HFF-Myc (cell line): ENCODE measurements around the gene USP14.
"Not testable (repeated sequence)": the region's sequence is repeated elsewhere in the genome, so short reads cannot be mapped to it uniquely, and the experiment has no call there.

Experiments used
- DNase-seq: peaks from one replicate; pipeline ENCODE4 v3.0.0-alpha.2; 2011; ENCODE audit warnings: low read depth; ENCODE audit errors: extremely low read depth
- H3K4me3 ChIP-seq: replicated peaks from 2 replicates; pipeline ENCODE4 v1.5.1; 2011; ENCODE audit warnings: low read depth, mild to moderate bottlenecking, control low read depth, low read length
- TF ChIP-seq, protein P1 (sequence below): IDR thresholded peaks from 2 replicates; pipeline ENCODE4 v1.5.1; 2012; ENCODE audit warnings: mild to moderate bottlenecking, low read depth, low read length, control low read depth; ENCODE audit errors: missing control alignments

USP14 gene

DNA sequence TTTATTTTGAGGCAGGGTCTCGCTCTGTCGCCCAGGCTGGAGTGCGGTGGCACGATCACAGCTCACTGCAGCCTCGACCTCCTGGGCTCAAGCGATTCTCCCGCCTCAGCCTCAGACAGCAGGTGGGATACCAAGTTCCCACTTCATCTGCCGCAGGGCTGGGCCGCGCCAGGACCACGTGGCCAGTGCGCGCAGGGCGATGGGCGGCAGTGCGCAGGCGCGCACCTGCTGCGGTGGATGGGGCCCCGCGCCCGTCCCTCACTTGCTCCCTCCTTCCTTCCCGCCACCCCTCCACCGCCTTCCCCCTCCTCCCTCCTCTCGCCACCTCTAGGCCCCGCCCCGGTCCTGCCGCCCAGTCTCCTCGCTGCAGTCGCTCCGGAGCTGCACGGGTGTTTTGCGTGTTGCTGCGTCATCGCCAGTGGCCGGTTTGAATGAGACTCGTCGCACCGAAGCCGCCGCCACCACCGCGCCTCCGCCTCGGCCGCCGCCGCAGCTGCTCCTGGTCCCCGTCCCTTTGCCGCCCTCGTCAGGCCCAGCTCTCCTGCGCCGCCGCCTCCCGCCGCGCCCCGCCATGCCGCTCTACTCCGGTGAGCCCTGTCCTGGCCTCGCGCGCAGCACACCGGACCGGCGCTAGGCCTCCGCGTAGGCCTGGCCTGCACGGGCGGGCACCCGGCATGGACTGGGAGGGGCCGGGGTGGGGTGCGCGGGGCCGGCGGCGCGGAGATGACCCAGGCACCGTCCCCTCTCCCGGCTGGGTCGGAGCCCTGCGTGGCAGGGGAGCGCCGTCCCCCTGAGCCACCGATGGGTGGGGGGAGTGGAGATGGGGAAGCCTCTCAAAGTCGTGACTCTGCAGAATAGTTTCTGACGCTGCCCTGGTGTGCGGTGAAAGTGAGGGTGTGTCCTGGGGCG, at the start of gene USP14:
USP14 (plus strand) TSS at position 430 of the 909 bp plus-strand sequence; CDS start at position 572, 142 bp downstream.
- TF ChIP-seq, protein P1, sequence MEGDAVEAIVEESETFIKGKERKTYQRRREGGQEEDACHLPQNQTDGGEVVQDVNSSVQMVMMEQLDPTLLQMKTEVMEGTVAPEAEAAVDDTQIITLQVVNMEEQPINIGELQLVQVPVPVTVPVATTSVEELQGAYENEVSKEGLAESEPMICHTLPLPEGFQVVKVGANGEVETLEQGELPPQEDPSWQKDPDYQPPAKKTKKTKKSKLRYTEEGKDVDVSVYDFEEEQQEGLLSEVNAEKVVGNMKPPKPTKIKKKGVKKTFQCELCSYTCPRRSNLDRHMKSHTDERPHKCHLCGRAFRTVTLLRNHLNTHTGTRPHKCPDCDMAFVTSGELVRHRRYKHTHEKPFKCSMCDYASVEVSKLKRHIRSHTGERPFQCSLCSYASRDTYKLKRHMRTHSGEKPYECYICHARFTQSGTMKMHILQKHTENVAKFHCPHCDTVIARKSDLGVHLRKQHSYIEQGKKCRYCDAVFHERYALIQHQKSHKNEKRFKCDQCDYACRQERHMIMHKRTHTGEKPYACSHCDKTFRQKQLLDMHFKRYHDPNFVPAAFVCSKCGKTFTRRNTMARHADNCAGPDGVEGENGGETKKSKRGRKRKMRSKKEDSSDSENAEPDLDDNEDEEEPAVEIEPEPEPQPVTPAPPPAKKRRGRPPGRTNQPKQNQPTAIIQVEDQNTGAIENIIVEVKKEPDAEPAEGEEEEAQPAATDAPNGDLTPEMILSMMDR = no peak
- DNase-seq = peak; percentile 87
- peak within 1 kb of the TSS; percentile 97 for H3K4me3 ChIP-seq

DNA sequence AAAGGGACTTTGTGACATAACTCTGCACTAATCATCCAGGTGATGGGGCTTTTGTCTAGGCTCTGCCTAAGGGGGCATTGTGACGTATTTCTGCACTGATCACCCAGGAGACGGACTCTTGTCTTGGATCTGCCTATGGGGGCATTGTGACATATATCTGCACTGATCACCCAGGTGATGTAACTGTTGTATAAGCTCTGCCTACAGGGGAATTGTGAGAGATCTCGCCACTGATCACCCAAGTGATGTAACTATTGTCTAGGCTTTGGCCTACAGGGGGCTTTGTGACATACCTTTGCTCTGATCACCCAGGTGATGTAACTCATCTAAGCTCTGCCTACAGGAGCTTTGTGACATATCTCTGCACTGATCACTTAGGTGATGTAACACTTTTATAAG, 49.7 kb upstream of the USP14 start:
- DNase-seq = not testable (repeated sequence)

DNA sequence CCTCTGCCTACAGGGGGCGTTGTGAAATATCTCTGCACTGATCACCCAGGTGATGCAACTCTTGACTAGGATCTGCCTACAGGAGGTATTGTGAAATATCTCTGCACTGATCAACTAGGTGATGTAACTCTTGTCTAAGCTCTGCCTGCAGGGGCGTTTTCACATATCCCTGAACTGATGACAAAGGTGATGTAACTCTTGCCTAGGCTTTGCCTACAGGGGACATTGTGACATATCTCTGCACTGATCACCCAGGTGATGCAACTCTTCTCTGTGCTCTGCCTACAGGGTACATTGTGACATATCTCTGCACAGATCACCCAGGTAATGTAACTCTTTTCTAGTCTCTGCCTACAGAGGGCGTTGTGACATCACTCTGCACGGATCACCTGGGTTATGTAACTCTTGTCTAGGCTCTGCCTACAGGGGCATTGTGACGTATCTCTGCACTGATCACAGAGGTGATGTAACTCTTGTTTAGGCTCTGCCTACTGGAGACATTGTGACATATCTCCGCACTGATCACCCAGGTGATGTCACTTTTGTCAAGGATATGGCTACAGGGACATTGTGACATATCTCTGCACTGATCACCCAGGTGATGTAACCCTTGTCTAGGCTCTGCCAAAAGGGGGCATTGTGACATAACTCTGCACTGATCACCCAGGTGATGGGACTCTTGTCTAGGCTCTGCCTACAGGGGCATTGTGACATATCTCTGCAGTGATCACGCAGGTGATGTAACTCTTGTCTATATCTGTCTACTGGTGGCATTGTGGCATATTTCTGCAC, 49.0 kb upstream of the USP14 start:
- H3K4me3 ChIP-seq, DNase-seq: not testable (repeated sequence)

More for the DNA sequence above, 49.7 kb upstream of the USP14 start:
- H3K4me3 ChIP-seq = not testable (repeated sequence)

DNA sequence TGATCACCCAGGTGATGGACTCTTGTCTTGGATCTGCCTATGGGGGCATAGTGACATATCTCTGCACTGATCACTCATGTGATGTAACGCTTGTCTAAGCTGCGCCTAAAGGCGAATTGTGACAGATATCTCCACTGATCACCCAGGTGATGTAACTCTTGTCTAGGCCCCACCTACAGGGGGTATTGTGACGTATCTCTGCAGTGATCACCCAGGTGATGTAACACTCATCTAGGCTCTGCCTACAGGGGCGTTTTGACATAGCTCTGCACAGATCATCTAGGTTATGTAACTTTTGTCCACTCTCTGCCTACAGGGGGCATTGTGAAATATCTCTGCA, 48.5 kb upstream of the USP14 start:
- not testable (repeated sequence) for DNase-seq, H3K4me3 ChIP-seq

DNA sequence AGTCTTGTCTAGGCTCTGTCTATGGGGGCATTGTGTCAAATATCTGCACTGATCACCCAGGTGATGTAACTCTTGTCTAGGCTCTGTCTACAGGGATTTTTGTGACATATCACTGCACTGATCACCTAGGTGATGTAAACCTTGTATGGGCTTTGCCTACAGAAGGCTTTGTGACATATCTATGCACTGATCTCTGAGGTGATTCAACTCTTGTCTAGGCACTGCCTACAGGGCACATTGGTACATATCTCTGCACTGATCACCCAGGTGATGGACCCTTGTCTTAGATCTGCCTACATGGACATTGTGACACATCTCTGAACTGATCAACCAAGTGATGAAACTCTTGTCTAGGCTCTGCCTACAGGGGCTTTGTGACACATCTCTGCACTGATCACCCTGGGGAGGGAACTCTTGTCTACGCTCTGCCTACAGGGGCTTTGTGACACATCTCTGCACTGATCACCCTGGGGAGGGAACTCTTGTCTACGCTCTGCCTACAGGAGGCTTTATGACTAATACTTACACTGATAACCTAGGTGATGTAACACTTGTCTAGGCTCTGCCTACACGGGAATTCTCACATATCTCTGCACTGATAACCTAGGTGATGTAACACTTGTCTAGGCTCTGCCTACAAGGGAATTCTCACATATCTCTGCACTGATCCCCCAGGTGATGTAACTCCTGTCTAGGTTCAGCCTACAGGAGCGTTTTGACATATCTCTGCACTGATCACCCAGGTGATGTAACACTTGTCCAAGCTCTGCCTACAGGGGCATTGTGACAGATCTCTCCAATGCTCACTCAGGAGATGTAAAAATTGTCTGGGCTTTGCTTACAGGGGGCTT, 47.8 kb upstream of the USP14 start:
- H3K4me3 ChIP-seq, DNase-seq: not testable (repeated sequence)

DNA sequence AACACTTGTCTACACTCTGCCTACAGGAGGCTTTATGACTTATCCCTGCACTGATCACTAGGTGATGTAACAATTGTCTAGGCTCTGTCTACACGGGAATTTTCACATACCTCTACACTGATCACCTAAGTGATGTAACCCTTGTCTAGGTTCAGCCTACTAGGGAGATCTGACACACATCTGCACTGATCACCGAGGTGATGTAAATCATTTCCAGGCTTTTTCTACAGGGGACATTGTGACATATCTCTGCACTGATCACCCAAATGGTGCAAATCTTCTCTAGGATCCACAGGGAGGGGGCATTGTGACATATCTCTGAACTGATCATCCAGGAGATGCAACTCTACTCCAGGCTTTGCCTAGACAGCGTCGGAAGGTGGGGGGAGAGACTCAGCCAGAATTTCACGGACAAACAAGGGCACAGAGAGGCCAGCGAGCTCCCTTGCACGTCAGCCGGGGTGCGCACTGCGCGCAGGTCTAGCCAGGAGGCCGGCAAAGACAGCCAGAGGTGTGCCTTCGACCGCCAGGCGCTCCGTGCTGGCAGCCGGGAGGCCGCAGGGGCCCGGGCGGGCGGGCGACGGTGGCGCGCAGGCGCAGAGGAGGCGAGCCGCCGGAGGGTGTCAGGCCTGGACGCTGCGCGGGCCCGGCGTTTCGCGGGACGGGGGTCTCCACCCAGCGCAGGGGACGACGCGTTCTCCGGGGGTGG, 46.9 kb upstream of the USP14 start:
- TF ChIP-seq, protein P1 = no peak
- DNase-seq = no peak
- no peak overlapping the region for H3K4me3 ChIP-seq

DNA sequence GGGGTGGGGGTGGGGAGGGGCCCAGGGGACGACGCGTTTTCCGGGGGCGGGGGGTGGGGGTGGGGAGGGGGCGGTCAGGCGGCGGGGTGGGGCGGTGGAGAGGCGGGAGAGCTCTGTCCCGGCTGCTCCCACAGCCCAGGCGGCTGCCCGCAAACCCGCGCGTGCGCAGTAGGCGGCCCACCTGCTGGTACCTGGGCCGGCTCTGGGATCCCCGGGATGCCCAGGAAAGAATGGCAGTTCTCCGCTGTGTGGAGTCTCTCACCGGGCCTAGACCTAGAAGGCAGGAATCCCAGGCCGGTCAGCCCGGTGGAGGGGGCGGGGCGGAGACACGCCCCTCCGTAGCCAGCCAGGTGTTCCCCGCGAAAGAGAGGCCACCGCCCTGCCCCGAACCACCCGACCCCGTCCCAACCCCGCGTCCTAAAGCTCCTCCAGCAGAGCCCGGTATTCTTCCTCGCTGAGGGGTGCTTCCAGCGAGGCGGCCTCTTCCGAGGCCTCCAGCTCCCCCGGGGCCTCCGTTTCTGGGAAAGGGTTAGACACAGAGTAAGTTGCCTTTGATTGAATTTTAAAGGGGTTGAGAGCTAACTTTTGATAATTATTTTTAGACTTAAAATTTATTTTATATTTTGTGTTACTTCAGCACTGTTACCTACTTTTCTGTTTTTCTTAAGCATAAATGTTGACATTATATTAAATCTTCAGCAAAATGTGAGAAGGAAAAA, 46.2 kb upstream of the USP14 start:
- H3K4me3 ChIP-seq, DNase-seq: not testable (repeated sequence)

DNA sequence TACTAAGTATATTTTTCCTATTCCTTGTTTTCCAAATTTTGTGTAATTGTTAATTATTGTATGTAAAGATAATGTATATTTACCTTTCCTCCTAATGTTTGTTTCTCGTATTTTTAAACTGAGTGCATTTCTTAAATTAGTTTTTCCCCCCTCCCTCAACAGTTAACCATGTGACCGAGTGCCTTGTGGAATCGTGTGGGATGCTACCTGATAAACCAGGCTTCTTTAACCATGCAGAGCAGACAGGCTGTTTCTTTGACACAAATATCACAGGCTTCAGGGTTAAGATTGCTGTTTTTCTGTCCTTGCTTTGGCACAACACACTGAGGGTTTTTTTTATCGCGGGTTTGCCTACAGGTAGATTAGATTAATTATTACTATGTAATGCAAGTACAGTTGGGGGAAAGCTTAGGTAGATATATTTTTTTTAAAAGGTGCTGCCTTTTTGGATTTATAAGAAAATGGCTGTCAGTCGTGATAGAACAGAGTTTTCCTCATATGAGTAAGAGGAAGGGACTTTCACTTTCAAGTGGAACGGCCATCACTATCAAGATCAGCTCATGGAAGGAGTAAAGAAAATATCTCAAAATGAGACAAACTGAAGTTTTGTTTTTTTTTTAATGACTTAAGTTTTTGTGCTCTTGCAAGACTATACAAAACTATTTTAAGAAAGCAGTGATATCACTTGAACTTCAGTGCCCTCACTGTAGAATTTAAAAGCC, 37.7 kb upstream of the USP14 start:
- DNase-seq, H3K4me3 ChIP-seq: not testable (repeated sequence)

DNA sequence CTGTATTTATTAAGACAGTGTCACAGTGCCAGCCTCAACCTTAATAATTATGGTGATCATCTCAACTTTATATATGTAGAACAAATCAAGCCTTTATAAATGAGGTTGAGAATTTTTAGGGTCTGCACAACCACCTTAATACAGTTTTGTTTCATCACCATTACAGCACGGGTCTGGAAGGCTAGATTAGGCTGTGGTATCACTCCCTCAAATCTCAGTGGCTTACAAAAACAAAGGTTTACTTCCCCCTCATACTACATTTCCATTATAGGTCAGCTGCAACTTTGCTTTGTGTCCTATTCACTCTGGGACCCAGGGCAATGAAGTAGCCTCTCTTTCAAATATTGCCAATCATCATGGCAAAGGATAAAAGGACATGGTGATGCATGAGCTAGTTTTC, 23.3 kb upstream of the USP14 start:
- no peak for DNase-seq
- TF ChIP-seq, protein P1 = no peak
- H3K4me3 ChIP-seq = no peak overlapping the region
